Activated CD4-positive, alpha-beta memory T cell treated with anti-CD3 and anti-CD28 coated beads for 36 hours (primary cell): ENCODE results near the gene FPGS. TPM values are rescaled to one million over a fixed set of nuclear protein-coding genes. Genes with fewer than 3 reads are reported as not detected.
"Not testable (repeated sequence)": the region's sequence is repeated elsewhere in the genome, so short reads cannot be mapped to it uniquely, and the experiment has no call there.

Experiments used
- CTCF ChIA-PET: fragments of 350-600 bp; sonication (Branson Sonifier 250); formaldehyde crosslinking; loops from one replicate; lab custom pipeline; 2021; ENCODE audit warnings: antibody characterized with exemption, inconsistent platforms; lab: Charles Lee
- POLR2A ChIA-PET: fragments of 350-600 bp; sonication (Branson Sonifier 250); formaldehyde crosslinking; loops from one replicate; lab custom pipeline; 2021; ENCODE audit warnings: antibody characterized with exemption; lab: Charles Lee
- DNase-seq: peaks from one replicate; pipeline ENCODE4 v3.0.0-alpha.2; 2020
- H3K27ac Mint-ChIP-seq: one replicate; pipeline ENCODE4 v1.8.0; 2021; ENCODE audit warnings: mixed read lengths
- H3K27me3 Mint-ChIP-seq: one replicate; pipeline ENCODE4 v1.8.0; 2021; ENCODE audit warnings: mixed read lengths
- H3K36me3 Mint-ChIP-seq: one replicate; pipeline ENCODE4 v1.8.0; 2021; ENCODE audit warnings: mixed read lengths
- H3K4me1 Mint-ChIP-seq: one replicate; pipeline ENCODE4 v1.8.0; 2021; ENCODE audit warnings: low read depth, mixed read lengths
- H3K4me3 Mint-ChIP-seq: one replicate; pipeline ENCODE4 v1.8.0; 2021; ENCODE audit warnings: mild to moderate bottlenecking, mixed read lengths
- H3K9me3 Mint-ChIP-seq: one replicate; pipeline ENCODE4 v1.8.0; 2021; ENCODE audit warnings: mixed read lengths
- intact Hi-C: fragments of 100-400 bp; cut with micrococcal nuclease; formaldehyde crosslinking; loops from one replicate; pipeline ENCODE4 v1.15.1; 2023
- total RNA-seq, 2 experiments: library from RNA; stranded (reverse); gene quantifications; one replicate each; pipeline ENCODE4 v1.2.3, GENCODE V29; 2021

The FPGS gene
- total RNA-seq, 2 experiments from 2014 or later = 80.0 to 83.9 TPM

DNA sequence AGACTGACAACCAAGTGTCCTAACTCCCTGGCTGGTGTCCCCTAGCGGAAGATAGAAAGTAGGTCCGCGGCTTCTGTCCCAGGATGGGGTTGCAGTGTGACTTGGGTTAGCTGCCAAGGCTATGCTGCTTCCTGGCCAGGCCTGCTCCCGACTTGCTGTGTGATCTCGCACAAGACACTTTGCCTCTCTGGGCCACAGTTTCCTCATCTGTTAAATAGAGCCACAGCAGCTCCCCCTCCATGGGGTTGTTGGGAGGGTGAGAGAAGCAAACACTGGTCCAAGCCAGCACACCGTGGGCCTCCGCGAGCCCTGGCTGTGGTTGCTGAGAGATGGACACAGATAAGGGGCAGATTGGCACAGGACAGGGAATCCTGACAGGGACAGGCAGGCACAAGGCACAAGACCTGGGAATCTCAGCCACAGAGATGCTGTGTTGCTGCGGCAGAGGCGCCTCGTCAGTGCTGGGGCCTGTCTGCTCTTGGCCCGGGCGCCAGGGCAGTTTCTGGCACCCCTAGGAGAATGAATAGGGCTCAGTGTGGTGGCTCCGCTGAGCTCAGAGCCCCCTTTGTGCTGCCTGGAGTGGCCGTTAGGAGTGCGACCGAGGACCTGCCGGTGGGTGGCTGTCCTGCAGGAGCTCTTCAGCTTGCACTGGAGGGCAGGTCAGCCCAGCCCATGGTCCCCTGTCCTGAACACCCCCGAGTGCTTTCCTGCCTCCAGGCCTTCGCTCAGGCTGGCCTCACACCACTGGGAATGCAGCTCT is 22.4 kb upstream of the FPGS start:
- no peaks in the 10 kb centered on the region for H3K27me3 Mint-ChIP-seq
- no peak overlapping the region for H3K4me3 Mint-ChIP-seq
- H3K36me3 Mint-ChIP-seq = peaks cover 15% of the 10 kb centered on the region
- POLR2A ChIA-PET = interaction anchor here (1.1 kb wide), 1 partner anchor 10 kb away, joined by 6 read pairs; no protein-coding TSS in a partner anchor
- intact Hi-C loops = no loop called here
- H3K4me1 Mint-ChIP-seq = peaks cover 64% of the 10 kb centered on the region
- peak overlapping the region; percentile 98 for H3K27ac Mint-ChIP-seq
- CTCF ChIA-PET = interaction anchor here (1.0 to 3.4 kb wide), 2 partner anchors 9 to 45 kb away, joined by 3 to 25 read pairs; partner anchors contain the start of gene TOR2A
- no peak for DNase-seq
- no peaks in the 10 kb centered on the region for H3K9me3 Mint-ChIP-seq

DNA sequence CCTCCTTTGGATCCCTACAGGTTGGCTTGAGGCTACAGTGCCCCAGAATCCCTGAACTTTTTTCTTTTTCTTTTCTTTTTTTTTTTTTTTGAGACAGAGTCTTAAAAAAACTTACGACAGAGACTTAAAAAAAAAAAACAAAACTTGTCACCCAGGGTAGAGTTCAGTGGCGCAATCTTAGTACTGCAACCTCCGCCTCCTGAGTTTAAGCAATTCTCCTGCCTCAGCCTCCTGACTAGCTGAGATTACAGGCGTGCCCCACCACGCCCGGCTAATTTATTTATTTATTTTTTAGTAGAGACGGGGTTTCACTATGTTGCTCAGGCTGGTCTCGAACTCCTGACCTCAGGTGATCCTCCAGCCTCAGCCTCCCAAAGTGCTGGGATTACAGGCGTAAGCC is 21.8 kb upstream of the FPGS start:
- DNase-seq, intact Hi-C loops, H3K27me3 Mint-ChIP-seq, H3K4me3 Mint-ChIP-seq, H3K9me3 Mint-ChIP-seq: not testable (repeated sequence)
- H3K36me3 Mint-ChIP-seq = peaks cover 15% of the 10 kb centered on the region
- peaks cover 64% of the 10 kb centered on the region for H3K4me1 Mint-ChIP-seq
- peak overlapping the region; percentile 82 for H3K27ac Mint-ChIP-seq
- POLR2A ChIA-PET = interaction anchor here (1.1 kb wide), 1 partner anchor 10 kb away, joined by 6 read pairs; no protein-coding TSS in a partner anchor
- CTCF ChIA-PET = interaction anchor here (1.0 to 3.4 kb wide), 2 partner anchors 10 to 46 kb away, joined by 3 to 25 read pairs; partner anchors contain the start of gene TOR2A

DNA sequence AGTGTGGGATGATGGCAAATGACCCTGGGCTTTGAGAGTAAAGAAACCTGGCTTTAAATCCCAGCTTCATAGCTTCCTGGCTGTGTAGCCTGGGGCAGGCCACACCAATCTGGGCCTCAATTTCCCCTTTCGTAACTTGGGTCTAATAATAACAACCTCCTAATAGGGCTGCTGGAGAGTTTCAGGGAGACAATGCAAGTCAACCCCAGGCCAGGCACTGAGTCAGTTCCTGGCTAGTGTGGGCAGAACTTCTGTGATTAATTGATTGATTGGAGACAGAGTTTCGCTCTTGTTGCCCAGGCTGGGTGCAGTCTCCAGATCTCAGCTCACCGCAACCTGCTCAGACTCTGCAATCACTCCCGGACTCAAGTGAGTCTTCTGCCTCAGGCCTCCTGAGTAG is 20.9 kb upstream of the FPGS start:
- POLR2A ChIA-PET = no interaction called here
- intact Hi-C loops = no loop called here

DNA sequence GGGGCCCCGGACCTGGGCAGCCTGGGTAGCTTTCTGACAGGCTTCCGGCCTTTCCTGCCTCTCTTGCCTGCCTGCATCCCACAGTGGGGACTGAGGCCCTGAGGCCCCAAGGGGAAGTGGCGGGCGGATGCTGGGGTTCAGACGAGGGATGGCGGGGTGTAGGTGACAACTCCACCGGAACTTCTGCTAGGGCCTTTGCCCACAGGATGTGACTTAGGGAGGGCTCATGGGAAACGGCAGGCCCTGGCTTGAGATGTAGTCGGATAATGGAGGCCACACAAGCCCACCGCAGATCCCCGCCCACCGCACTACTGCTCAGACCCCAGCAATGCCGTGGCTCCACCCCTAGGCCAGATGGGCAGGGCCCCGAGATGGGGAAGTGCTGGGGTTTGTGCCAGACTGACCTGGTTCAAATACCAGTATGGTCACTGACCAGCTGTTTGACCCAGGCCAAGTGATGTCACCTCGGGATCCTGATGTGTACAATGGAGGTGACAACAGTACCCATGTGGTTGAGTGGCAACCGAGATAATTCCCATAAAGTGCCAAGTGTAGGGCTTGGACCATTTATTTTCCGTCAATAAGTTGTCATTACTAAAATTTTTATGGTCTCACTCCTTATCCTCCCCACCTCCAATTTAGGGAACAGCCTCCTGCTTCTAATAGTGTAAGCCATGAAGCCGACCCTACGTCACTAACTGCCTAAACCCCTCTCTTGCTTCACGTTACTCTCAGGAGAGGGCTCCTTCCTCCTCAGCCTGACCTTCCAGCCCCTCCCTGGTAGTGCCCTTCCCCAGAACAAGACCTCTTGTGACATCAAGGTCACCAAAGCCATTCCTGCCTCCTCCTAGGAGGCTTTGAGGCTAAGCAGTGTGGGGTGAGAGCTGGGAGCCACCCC is 19.3 kb upstream of the FPGS start:
- Mint-ChIP-seq H3K4me3 (peak overlapping the region; percentile 70), H3K36me3 (peaks cover 22% of the 10 kb centered on the region), H3K9me3 (no peaks in the 10 kb centered on the region), H3K27me3 (no peaks in the 10 kb centered on the region), H3K27ac (peak overlapping the region; percentile 96), H3K4me1 (peaks cover 74% of the 10 kb centered on the region)
- intact Hi-C loops = no loop called here
- POLR2A ChIA-PET = interaction anchor here (1.5 to 1.7 kb wide), 2 partner anchors 12 to 48 kb away, joined by 5 to 7 read pairs; partner anchors contain the start of gene TOR2A
- CTCF ChIA-PET = interaction anchor here (0.8 to 6.6 kb wide), 5 partner anchors 8 to 86 kb away, joined by 3 to 131 read pairs (median 24); partner anchors contain the start of gene TOR2A
- DNase-seq = peak; percentile 88

More for the DNA sequence above, 20.9 kb upstream of the FPGS start:
- H3K36me3 Mint-ChIP-seq = peaks cover 15% of the 10 kb centered on the region
- peaks cover 63% of the 10 kb centered on the region for H3K4me1 Mint-ChIP-seq
- peak overlapping the region; percentile 82 for H3K27ac Mint-ChIP-seq
- H3K27me3 Mint-ChIP-seq = no peaks in the 10 kb centered on the region
- peak overlapping the region; percentile 5 for H3K4me3 Mint-ChIP-seq
- CTCF ChIA-PET = interaction anchor here (1.0 to 6.6 kb wide), 3 partner anchors 14 to 87 kb away, joined by 3 to 131 read pairs (median 56); partner anchors contain the start of gene TOR2A
- no peaks in the 10 kb centered on the region for H3K9me3 Mint-ChIP-seq
- no peak for DNase-seq

DNA sequence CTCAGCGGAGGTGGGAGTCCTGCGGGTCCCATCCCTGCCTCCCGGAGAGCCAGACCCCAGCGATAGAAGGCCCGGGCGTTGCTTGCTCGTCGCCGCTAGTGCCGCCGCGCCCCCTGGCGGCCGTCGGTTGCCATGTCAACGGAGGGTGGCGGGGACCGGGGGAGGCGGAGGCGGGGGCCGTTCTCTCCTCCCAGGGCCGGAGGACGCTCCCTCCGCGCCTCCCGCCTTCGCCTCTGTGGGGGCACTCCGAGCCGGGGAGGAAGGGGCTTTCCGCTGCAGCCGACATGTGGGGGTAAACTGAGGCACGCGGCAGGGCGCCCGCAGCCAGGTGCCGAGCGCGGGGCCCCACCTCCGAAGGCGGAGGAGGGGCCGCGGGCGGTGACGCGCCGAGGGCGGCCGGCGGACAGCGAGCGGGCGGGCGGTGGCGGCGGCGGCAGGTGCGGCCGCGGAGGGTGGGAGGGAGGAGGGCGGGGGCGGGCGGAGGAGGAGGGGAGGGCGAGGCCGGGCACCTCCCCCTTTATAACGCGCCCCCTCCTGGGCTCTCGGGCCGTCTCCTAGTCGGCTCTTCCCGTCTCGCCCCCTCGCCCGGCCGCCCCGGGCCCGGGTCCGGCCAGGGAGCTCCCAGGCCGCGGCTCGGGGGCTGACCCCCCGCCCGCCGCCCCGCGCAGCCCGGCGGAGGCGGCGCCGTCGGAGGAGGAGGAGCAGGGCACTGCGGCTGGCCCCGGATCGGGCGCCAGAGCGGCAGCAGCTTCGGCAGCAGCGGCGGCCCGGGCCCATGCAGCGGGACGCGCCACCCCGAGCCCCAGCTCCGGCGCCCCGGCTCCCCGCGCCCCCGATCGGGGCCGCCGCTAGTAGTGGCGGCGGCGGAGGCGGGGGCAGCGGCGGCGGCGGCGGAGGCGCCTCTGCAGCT is 17.4 kb upstream of the FPGS start:
- H3K27ac Mint-ChIP-seq = peak overlapping the region; percentile 96
- H3K9me3 Mint-ChIP-seq = no peaks in the 10 kb centered on the region
- H3K36me3 Mint-ChIP-seq = peaks cover 37% of the 10 kb centered on the region
- POLR2A ChIA-PET = interaction anchor here (0.7 to 2.2 kb wide), 11 partner anchors 10 to 178 kb away, joined by 3 to 14 read pairs (median 7); partner anchors contain the start of genes FPGS, ST6GALNAC4 and TOR2A
- no peaks in the 10 kb centered on the region for H3K27me3 Mint-ChIP-seq
- intact Hi-C loops = loop anchor here (1.0 to 5.0 kb wide), 5 partner anchors 14 to 342 kb away; partner anchors contain the start of genes PTGES2 and TOR2A
- DNase-seq = peak; percentile 93
- H3K4me1 Mint-ChIP-seq = peaks cover 76% of the 10 kb centered on the region
- CTCF ChIA-PET = interaction anchor here (0.7 to 6.6 kb wide), 13 partner anchors 10 to 309 kb away, joined by 3 to 131 read pairs (median 3); partner anchors contain the start of genes FPGS and TOR2A
- H3K4me3 Mint-ChIP-seq = peak overlapping the region; percentile 77

DNA sequence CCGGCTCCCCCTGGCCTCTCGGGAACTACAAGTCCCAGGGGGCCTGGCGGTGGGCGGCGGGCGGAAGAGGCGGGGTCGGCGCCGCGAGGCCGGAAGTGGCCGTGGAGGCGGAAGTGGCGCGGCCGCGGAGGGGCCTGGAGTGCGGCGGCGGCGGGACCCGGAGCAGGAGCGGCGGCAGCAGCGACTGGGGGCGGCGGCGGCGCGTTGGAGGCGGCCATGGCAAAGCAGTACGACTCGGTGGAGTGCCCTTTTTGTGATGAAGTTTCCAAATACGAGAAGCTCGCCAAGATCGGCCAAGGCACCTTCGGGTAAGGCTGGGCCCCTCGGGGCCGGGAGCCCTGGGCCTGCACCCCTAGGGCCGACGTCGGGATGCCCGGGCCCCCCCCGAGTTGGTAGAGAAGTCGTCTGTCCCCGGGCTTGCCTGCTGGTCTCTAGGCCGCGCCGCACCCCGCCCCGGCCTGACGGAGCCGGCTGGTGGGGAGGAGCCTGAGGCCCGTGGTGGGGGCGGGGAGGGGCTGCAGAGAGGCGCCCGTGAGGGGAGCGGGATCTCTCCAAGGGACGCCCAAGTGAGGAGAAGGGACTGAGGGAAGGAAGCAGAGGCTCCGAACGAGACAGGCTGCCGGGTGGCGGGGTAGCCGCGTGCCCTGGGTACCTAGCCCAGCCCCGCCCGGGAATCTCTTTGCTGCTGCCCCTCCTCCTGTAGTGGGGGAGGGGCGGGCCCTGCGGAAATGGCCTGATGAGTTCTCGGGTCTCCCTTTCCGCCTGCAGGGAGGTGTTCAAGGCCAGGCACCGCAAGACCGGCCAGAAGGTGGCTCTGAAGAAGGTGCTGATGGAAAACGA is 16.5 kb upstream of the FPGS start, which contains the start of gene CDK9:
Gene CDK9, plus strand, starts transcription at position 102 of the 840 bp plus-strand sequence. Its CDS starts 115 bp downstream, at position 217.
- Mint-ChIP-seq H3K4me1 (peaks cover 73% of the 10 kb centered on the region), H3K4me3 (peak within 1 kb of the TSS; percentile 95), H3K27me3 (no peaks in the 10 kb centered on the region), H3K9me3 (no peaks in the 10 kb centered on the region), H3K27ac (peak within 1 kb of the TSS; percentile 96), H3K36me3 (peaks cover 43% of the 10 kb centered on the region)
- ChIA-PET POLR2A (interaction anchor here (0.7 to 3.6 kb wide), 13 partner anchors 7 to 179 kb away, joined by 3 to 23 read pairs (median 7); partner anchors contain the start of genes FPGS, SH2D3C, ST6GALNAC4 and TOR2A), CTCF (interaction anchor here (0.7 to 6.6 kb wide), 13 partner anchors 11 to 308 kb away, joined by 3 to 131 read pairs (median 3); partner anchors contain the start of genes FPGS and TOR2A)
- intact Hi-C loops = loop anchor here (1.0 to 5.0 kb wide), 7 partner anchors 15 to 341 kb away; partner anchors contain the start of genes FPGS, PTGES2 and TOR2A
- DNase-seq = peak; percentile 96

DNA sequence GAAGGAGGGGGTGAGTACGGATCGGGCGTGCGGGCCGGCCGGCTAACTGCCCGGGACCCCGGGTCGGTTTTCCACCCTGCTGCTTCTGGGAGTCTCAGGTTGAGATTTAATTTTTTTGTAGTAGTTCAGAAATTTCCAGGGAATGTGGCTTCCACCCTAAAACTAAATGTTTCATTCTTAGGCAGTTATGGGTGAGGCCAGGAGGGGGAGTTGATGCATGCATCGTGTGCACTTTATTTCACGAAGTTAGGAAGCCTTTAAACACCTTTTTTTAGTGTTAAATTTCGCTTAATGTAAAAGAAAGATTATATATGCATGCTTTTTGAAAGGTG is 15.9 kb upstream of the FPGS start:
- H3K27ac Mint-ChIP-seq = peak overlapping the region; percentile 80
- H3K36me3 Mint-ChIP-seq = peaks cover 46% of the 10 kb centered on the region
- no peaks in the 10 kb centered on the region for H3K9me3 Mint-ChIP-seq
- POLR2A ChIA-PET = interaction anchor here (1.0 to 3.6 kb wide), 4 partner anchors 8 to 52 kb away, joined by 3 to 23 read pairs (median 6); partner anchors contain the start of genes SH2D3C and TOR2A
- DNase-seq = no peak
- CTCF ChIA-PET = interaction anchor here (1.0 to 6.6 kb wide), 6 partner anchors 10 to 135 kb away, joined by 3 to 131 read pairs (median 14); partner anchors contain the start of gene TOR2A
- H3K4me1 Mint-ChIP-seq = peaks cover 67% of the 10 kb centered on the region
- no peaks in the 10 kb centered on the region for H3K27me3 Mint-ChIP-seq
- intact Hi-C loops = loop anchor here (1.0 to 5.0 kb wide), 5 partner anchors 16 to 341 kb away; partner anchors contain the start of genes FPGS and PTGES2
- peak overlapping the region; percentile 95 for H3K4me3 Mint-ChIP-seq

DNA sequence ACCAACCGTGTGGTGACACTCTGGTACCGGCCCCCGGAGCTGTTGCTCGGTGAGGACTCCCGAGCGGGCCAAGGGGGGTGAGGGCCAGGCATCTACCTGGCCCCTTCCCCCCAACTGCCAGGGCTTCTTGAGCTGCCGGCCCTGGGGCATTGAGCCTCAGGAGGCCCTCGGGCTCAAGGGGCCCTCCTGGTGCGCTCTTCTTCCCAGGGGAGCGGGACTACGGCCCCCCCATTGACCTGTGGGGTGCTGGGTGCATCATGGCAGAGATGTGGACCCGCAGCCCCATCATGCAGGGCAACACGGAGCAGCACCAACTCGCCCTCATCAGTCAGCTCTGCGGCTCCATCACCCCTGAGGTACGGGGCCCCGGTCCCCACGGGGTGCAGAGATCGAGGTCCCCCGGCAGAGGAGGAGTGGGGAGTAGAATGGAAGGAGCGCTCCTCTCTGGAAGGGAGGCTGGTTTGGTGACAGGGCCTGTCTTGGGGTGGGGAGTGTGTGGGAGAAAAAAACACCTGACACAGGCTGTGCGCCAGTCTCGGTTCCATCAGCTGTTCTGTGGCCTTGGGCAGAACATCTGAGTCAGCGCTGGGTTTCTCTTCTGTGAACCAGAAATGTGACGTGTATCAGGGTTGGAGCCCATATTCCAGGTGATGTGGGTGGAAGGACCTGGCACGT is 14.2 kb upstream of the FPGS start:
- peak; percentile 89 for DNase-seq
- CTCF ChIA-PET = interaction anchor here (0.8 to 2.6 kb wide), 5 partner anchors 9 to 133 kb away, joined by 3 to 15 read pairs (median 6); partner anchors contain the start of genes SH2D3C and TOR2A
- H3K4me1 Mint-ChIP-seq = peaks cover 52% of the 10 kb centered on the region
- H3K27me3 Mint-ChIP-seq = no peaks in the 10 kb centered on the region
- peak overlapping the region; percentile 41 for H3K4me3 Mint-ChIP-seq
- peaks cover 49% of the 10 kb centered on the region for H3K36me3 Mint-ChIP-seq
- H3K27ac Mint-ChIP-seq = peak overlapping the region; percentile 78
- no peaks in the 10 kb centered on the region for H3K9me3 Mint-ChIP-seq
- POLR2A ChIA-PET = interaction anchor here (1.4 to 3.6 kb wide), 2 partner anchors 9 to 10 kb away, joined by 3 to 23 read pairs; partner anchors contain the start of gene SH2D3C
- intact Hi-C loops = loop anchor here (1.0 to 5.0 kb wide), 4 partner anchors 77 to 339 kb away; partner anchors contain the start of gene PTGES2

DNA sequence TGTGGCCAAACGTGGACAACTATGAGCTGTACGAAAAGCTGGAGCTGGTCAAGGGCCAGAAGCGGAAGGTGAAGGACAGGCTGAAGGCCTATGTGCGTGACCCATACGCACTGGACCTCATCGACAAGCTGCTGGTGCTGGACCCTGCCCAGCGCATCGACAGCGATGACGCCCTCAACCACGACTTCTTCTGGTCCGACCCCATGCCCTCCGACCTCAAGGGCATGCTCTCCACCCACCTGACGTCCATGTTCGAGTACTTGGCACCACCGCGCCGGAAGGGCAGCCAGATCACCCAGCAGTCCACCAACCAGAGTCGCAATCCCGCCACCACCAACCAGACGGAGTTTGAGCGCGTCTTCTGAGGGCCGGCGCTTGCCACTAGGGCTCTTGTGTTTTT is 13.5 kb upstream of the FPGS start:
- peaks cover 45% of the 10 kb centered on the region for H3K4me1 Mint-ChIP-seq

More for the DNA sequence above, 13.5 kb upstream of the FPGS start:
- no peaks in the 10 kb centered on the region for H3K9me3 Mint-ChIP-seq
- intact Hi-C loops = loop anchor here (5.0 kb wide), 3 partner anchors 183 to 338 kb away; partner anchors contain the start of gene PTGES2
- no peaks in the 10 kb centered on the region for H3K27me3 Mint-ChIP-seq
- no peak for DNase-seq
- peaks cover 49% of the 10 kb centered on the region for H3K36me3 Mint-ChIP-seq
- no peak overlapping the region for H3K4me3 Mint-ChIP-seq
- CTCF ChIA-PET = interaction anchor here (1.4 to 2.6 kb wide), 2 partner anchors 54 to 80 kb away, joined by 6 to 15 read pairs; partner anchors contain the start of gene TOR2A
- H3K27ac Mint-ChIP-seq = peak overlapping the region; percentile 78
- POLR2A ChIA-PET = interaction anchor here (1.4 to 3.6 kb wide), 2 partner anchors 8 to 10 kb away, joined by 3 to 23 read pairs; partner anchors contain the start of gene SH2D3C
